ENCODE results near the gene ADAM22.

Gene ADAM22

GRCh38 chr7:88224601-88225275 lies 290.7 kb downstream of the ADAM22 start:
- no peak for DNase-seq (ENCODE audit: low spot score)
- in situ Hi-C loops (cut with MboI; ENCODE audit: low sequenced_read_pairs, unreplicated experiment) = no loop called here
- no peak for TF ChIP-seq CTCF (IDR thresholded peaks at IDR 0.05; ENCODE audit: borderline replicate concordance, control extremely low read depth, extremely low read depth, insufficient read depth, missing control alignments)

GRCh38 chr7:88226201-88226600 lies 292.1 kb downstream of the ADAM22 start:
- DNase-seq (ENCODE audit: low spot score) = no peak
- in situ Hi-C loops (cut with MboI; ENCODE audit: low sequenced_read_pairs, unreplicated experiment) = no loop called here
- TF ChIP-seq CTCF (IDR thresholded peaks at IDR 0.05; ENCODE audit: borderline replicate concordance, control extremely low read depth, extremely low read depth, insufficient read depth, missing control alignments) = no peak

DNA sequence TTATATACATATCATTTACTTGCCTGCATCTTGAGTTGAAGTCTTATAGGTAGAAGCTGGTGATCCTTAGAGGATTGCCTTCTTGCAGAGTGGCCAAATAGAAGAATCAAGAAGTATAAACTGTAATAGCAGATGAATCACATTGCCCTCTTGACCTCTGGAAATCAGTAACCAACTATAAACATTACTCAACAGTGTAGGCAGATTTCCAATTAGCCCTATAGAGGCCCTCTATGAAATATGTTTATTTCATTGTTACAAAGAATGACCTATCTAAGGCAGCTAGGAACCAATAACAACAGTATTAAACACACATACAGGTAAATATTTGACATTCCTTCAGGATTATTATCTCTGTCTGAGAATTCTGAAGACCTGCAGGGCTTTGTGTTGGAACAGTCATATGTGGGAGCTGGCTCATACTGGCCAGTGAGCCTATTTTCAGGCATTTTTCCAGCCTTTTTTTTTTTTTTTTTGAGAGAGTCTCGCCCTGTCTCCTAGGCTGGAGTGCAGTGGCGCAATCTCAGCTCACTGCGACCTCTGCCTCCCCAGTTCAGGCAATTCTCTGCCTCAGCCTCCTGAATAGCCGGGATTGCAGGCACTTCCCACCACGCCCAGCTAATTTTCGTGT lies 292.9 kb downstream of the ADAM22 start:
- no peak for DNase-seq (ENCODE audit: low spot score)
- in situ Hi-C loops (cut with MboI; ENCODE audit: low sequenced_read_pairs, unreplicated experiment) = no loop called here
- no peak for TF ChIP-seq CTCF (IDR thresholded peaks at IDR 0.05; ENCODE audit: borderline replicate concordance, control extremely low read depth, extremely low read depth, insufficient read depth, missing control alignments)

DNA sequence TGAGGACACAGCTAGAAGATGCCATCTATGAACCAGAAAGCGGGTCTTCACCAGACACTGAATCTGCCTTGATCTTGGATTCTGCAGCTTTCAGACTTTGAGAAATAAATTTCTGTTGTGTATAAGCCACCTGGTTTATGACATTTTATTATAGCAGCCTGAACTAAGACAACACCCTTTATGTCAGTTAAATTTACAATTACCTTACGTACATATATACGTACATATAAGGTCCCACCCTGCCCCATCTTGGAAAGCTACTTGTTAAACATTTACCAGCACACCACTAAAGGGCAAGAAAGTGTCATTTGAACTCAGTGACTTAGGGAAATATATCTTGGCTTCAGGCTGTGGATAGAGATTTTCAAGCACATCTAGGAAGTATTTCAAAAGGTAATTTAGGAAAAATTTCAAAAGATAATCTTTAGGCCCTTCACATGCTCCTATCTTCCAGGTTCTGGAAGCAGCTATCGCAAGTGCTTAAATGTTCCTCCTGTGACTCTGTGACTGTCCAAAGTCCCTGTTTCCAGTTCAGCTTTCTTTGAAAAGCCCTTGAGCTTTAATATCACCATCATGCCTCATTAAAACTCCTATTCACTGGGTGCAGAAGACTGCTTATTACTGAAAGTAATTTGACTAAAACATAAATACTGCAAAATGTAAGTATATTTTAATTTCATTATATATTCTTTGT lies 295.4 kb downstream of the ADAM22 start:
- TF ChIP-seq CTCF (IDR thresholded peaks at IDR 0.05; ENCODE audit: borderline replicate concordance, control extremely low read depth, extremely low read depth, insufficient read depth, missing control alignments) = no peak
- DNase-seq (ENCODE audit: low spot score) = no peak
- in situ Hi-C loops (cut with MboI; ENCODE audit: low sequenced_read_pairs, unreplicated experiment) = no loop called here

- in situ Hi-C loops (cut with MboI; ENCODE audit: low sequenced_read_pairs, unreplicated experiment) = no loop called here
- DNase-seq (ENCODE audit: low spot score) = no peak
- TF ChIP-seq CTCF (IDR thresholded peaks at IDR 0.05; ENCODE audit: borderline replicate concordance, control extremely low read depth, extremely low read depth, insufficient read depth, missing control alignments) = no peak
These were observed 296.6 kb downstream of the ADAM22 start for GRCh38 chr7:88230646-88231045.

DNA sequence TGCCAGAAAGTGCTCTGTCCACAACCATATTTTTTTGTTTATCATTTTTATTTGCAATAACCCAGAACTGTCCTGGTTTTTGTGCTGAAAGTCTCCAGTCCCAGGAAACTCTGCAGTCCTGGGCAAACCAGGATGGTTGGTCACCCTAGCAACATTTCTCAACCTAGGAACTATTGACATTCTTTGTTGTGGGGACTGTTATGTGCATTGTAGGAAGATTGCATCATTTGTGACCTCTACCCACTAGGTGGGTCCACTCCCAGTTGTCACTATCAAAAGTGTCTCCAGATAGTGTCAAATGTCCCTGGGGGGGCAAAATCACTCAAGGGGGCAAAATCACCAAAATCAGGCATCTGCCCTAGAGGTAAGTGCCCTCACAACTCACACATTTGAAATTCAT lies 299.8 kb downstream of the ADAM22 start:
- DNase-seq (ENCODE audit: low spot score) = no peak
- in situ Hi-C loops (cut with MboI; ENCODE audit: low sequenced_read_pairs, unreplicated experiment) = no loop called here
- no peak for TF ChIP-seq CTCF (IDR thresholded peaks at IDR 0.05; ENCODE audit: borderline replicate concordance, control extremely low read depth, extremely low read depth, insufficient read depth, missing control alignments)

All from GM13976 (cell line).